ENCODE results near the gene UNC80.

The UNC80 gene

GRCh38 chr2:209990838-209991237 lies 219.2 kb downstream of the UNC80 start:
- Histone ChIP-seq H3K9me2 (replicated peaks; ENCODE audit: insufficient read depth, low read length) (no peaks in the 10 kb centered on the region), H3K27ac (ENCODE audit: low read depth, low read length) (no peak overlapping the region), H3K4me2 (ENCODE audit: low read depth, low read length, poor library complexity, severe bottlenecking) (no peak overlapping the region), H3K27me3 (ENCODE audit: low read length) (no peaks in the 10 kb centered on the region), H3K4me3 (ENCODE audit: insufficient read depth, low read length, poor library complexity, severe bottlenecking) (no peak overlapping the region), H3K9me3 (ENCODE audit: insufficient read depth, low read length) (no peaks in the 10 kb centered on the region), H2AFZ (ENCODE audit: low read depth, low read length, severe bottlenecking) (no peak overlapping the region), H3K79me2 (ENCODE audit: insufficient read depth, low read length) (no peaks in the 10 kb centered on the region), H3K9ac (ENCODE audit: low read length) (no peak overlapping the region), H3F3A (ENCODE audit: insufficient read depth) (no peaks in the 10 kb centered on the region), H4K20me1 (ENCODE audit: low read depth, low read length) (no peaks in the 10 kb centered on the region), H3K36me3 (ENCODE audit: low read length) (no peaks in the 10 kb centered on the region)
- TF ChIP-seq EZH2phosphoT487 (conservative IDR thresholded peaks at IDR 0.05; ENCODE audit: low read length) = no peak
- TF ChIP-seq CTCF (IDR thresholded peaks at IDR 0.05; ENCODE audit: insufficient read depth, low read length, poor library complexity, severe bottlenecking) = no peak

- Histone ChIP-seq H3K27ac (ENCODE audit: low read depth, low read length) (no peak overlapping the region), H3K79me2 (ENCODE audit: insufficient read depth, low read length) (no peaks in the 10 kb centered on the region), H3F3A (ENCODE audit: insufficient read depth) (no peaks in the 10 kb centered on the region), H3K9me2 (replicated peaks; ENCODE audit: insufficient read depth, low read length) (no peaks in the 10 kb centered on the region), H4K20me1 (ENCODE audit: low read depth, low read length) (no peaks in the 10 kb centered on the region), H3K36me3 (ENCODE audit: low read length) (no peaks in the 10 kb centered on the region), H3K9ac (ENCODE audit: low read length) (no peak overlapping the region), H3K4me3 (ENCODE audit: insufficient read depth, low read length, poor library complexity, severe bottlenecking) (no peak overlapping the region), H2AFZ (ENCODE audit: low read depth, low read length, severe bottlenecking) (no peak overlapping the region), H3K9me3 (ENCODE audit: insufficient read depth, low read length) (no peaks in the 10 kb centered on the region), H3K27me3 (ENCODE audit: low read length) (no peaks in the 10 kb centered on the region), H3K4me2 (ENCODE audit: low read depth, low read length, poor library complexity, severe bottlenecking) (no peak overlapping the region)
- TF ChIP-seq CTCF (IDR thresholded peaks at IDR 0.05; ENCODE audit: insufficient read depth, low read length, poor library complexity, severe bottlenecking) (no peak), EZH2phosphoT487 (conservative IDR thresholded peaks at IDR 0.05; ENCODE audit: low read length) (no peak)
Measured at GRCh38 chr2:209993968-209994367, 222.3 kb downstream of the UNC80 start.

GRCh38 chr2:209998596-209998995 lies 227.0 kb downstream of the UNC80 start:
- H3K27me3 ChIP-seq (ENCODE audit: low read length) = no peaks in the 10 kb centered on the region
- no peaks in the 10 kb centered on the region for H3K36me3 ChIP-seq (ENCODE audit: low read length)
- H2AFZ ChIP-seq (ENCODE audit: low read depth, low read length, severe bottlenecking) = no peak overlapping the region
- H3K27ac ChIP-seq (ENCODE audit: low read depth, low read length) = no peak overlapping the region
- no peak overlapping the region for H3K4me3 ChIP-seq (ENCODE audit: insufficient read depth, low read length, poor library complexity, severe bottlenecking)
- H3K9me3 ChIP-seq (ENCODE audit: insufficient read depth, low read length) = no peaks in the 10 kb centered on the region
- no peak overlapping the region for H3K4me2 ChIP-seq (ENCODE audit: low read depth, low read length, poor library complexity, severe bottlenecking)
- H3F3A ChIP-seq (ENCODE audit: insufficient read depth) = no peaks in the 10 kb centered on the region
- peaks cover under 1% of the 10 kb centered on the region; the same call in 1 of the 2 replicates for H4K20me1 ChIP-seq (ENCODE audit: low read depth, low read length)
- H3K9ac ChIP-seq (ENCODE audit: low read length) = no peak overlapping the region
- peaks cover 12% of the 10 kb centered on the region for H3K79me2 ChIP-seq (ENCODE audit: insufficient read depth, low read length)
- no peak for TF ChIP-seq EZH2phosphoT487 (conservative IDR thresholded peaks at IDR 0.05; ENCODE audit: low read length)
- TF ChIP-seq CTCF (IDR thresholded peaks at IDR 0.05; ENCODE audit: insufficient read depth, low read length, poor library complexity, severe bottlenecking) = no peak
- H3K9me2 ChIP-seq (replicated peaks; ENCODE audit: insufficient read depth, low read length) = no peaks in the 10 kb centered on the region

Data from SU-DHL-6 (cell line).